ENCODE results near the gene SLC25A45.
A peak's percentile ranks its signal among the peaks of the same experiment; 100 is the strongest.

SLC25A45 gene

DNA sequence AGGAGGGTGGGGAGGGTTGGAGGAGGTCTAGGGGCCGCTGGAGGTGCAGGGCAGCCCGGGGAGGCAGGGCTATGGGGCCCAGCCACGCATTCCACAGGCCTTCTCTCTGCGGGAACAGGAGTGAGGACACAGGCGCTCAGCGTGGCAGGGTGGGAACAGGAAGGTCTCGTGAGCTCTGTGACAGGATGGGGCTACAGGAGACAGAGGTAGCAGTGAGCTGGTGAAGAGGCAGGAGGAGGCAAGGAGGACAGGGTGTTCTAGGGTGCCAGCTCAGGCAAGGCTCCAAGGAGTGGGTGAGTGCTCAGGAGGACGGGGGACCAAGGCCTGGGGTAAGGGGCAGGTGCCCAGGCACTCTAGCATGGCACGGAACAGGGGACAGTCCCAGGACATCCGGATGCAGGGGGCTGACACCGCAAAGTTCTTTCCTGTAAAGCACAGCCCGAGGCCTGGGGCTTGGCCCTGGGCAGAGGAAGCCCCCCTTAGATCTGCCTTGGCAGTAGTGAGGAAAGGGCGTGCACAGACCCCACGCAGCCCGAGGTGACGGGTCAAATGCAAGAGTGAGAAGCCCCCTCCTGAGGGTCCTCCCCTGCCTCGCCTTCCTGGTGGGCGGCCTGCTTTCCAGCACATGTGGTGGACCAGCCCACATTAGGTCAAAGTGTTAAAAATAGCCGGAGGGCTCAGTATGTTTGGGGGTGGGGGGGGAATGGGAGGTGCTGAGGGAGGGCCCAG, 35.4 kb upstream of the SLC25A45 start:
- Histone ChIP-seq H3K27me3 (ENCODE audit: control insufficient read depth, insufficient read depth, low read length) (no peaks in the 10 kb centered on the region), H3K4me1 (peaks cover 27% of the 10 kb centered on the region), H3K27ac (peak overlapping the region; percentile 100), H2AFZ (no peak overlapping the region), H3K36me3 (ENCODE audit: control insufficient read depth, insufficient read depth, low read length) (no peaks in the 10 kb centered on the region), H3K4me2 (ENCODE audit: low read length) (peak overlapping the region; percentile 94), H3K79me2 (peaks cover 29% of the 10 kb centered on the region), H3K4me3 (ENCODE audit: low read depth, low read length) (peak overlapping the region; percentile 67), H3K9me3 (ENCODE audit: control insufficient read depth, low read length) (no peaks in the 10 kb centered on the region), H3K9ac (peak overlapping the region; percentile 41)
- TF ChIP-seq, protein P1, sequence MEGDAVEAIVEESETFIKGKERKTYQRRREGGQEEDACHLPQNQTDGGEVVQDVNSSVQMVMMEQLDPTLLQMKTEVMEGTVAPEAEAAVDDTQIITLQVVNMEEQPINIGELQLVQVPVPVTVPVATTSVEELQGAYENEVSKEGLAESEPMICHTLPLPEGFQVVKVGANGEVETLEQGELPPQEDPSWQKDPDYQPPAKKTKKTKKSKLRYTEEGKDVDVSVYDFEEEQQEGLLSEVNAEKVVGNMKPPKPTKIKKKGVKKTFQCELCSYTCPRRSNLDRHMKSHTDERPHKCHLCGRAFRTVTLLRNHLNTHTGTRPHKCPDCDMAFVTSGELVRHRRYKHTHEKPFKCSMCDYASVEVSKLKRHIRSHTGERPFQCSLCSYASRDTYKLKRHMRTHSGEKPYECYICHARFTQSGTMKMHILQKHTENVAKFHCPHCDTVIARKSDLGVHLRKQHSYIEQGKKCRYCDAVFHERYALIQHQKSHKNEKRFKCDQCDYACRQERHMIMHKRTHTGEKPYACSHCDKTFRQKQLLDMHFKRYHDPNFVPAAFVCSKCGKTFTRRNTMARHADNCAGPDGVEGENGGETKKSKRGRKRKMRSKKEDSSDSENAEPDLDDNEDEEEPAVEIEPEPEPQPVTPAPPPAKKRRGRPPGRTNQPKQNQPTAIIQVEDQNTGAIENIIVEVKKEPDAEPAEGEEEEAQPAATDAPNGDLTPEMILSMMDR (IDR thresholded peaks at IDR 0.05), result no peak

DNA sequence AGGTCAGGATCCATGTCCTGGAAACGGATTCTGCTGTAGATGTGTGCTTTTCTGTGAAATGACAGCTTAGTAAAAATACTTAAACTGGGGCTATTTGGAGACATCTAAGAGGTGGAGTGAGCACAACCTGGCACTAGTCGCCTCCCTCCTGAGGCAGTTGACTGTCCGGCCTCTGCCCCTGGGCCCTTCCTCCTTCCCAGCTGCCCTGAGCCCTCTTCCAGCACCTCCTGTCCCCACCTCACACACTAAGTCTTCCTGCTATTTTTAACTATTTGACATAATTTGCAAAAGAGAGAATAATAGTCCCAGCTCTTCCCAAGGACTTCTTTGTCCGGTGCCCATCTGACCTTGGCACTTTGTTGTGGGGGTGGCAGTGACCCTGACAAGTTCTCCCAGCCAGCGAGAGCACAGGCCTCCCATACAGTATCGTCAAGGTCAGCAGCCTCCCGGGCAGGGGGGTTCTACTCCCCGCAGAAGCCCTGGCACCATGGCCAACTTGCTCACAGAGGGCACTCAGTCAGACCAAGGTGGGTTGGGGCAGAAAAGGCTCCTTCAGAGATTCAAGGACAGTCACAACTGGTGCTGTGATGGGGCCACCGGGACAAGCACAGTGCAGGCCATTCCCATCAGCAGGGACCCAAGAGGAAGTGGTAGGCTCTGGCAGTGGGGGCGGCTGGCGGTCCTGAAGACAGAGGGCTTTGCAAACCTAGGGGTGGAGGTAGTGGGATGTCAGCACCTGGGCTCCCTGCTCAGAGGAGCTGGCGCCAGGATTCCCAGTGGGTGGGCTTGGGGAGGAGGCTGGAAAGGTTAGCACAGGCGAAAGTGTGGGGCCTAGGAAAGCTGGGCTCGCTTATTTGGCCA, 34.6 kb upstream of the SLC25A45 start:
- peak overlapping the region; percentile 67 for H3K4me3 ChIP-seq (ENCODE audit: low read depth, low read length)
- peak overlapping the region; percentile 100 for H3K27ac ChIP-seq
- H3K27me3 ChIP-seq (ENCODE audit: control insufficient read depth, insufficient read depth, low read length), result no peaks in the 10 kb centered on the region
- no peaks in the 10 kb centered on the region for H3K36me3 ChIP-seq (ENCODE audit: control insufficient read depth, insufficient read depth, low read length)
- peaks cover 25% of the 10 kb centered on the region for H3K79me2 ChIP-seq
- no peaks in the 10 kb centered on the region for H3K9me3 ChIP-seq (ENCODE audit: control insufficient read depth, low read length)
- TF ChIP-seq, protein P1 (IDR thresholded peaks at IDR 0.05), result no peak
- H3K4me1 ChIP-seq, result peaks cover 27% of the 10 kb centered on the region
- peak overlapping the region; percentile 33 for H2AFZ ChIP-seq
- H3K4me2 ChIP-seq (ENCODE audit: low read length), result peak overlapping the region; percentile 77
- no peak overlapping the region for H3K9ac ChIP-seq

DNA sequence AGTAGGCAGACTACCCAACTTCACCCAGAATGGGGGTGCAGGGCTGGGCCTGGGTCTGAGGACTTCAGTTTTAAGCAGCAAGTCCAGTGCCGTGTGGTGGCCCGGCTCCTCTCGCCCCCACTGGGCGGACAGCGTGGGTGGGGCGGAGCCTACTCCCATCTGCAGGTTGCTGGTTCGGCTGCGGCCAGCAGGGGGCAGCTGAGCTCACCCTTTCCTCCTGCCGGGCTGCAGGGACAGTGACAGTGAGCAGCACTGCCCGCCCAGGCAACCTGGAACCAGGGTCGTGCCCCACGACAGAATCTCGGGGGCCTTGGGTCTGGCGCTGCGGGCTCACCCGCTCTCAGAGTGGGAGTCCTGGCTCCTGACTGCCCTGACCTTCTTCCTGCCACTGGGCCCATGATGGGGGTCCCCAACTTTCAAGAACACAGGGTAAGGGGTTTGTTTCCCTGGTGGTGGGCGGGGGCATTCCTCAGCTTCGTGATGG, 33.9 kb upstream of the SLC25A45 start:
- Histone ChIP-seq H2AFZ (no peak overlapping the region), H3K4me1 (peaks cover 27% of the 10 kb centered on the region), H3K4me2 (ENCODE audit: low read length) (peak overlapping the region; percentile 77)

DNA sequence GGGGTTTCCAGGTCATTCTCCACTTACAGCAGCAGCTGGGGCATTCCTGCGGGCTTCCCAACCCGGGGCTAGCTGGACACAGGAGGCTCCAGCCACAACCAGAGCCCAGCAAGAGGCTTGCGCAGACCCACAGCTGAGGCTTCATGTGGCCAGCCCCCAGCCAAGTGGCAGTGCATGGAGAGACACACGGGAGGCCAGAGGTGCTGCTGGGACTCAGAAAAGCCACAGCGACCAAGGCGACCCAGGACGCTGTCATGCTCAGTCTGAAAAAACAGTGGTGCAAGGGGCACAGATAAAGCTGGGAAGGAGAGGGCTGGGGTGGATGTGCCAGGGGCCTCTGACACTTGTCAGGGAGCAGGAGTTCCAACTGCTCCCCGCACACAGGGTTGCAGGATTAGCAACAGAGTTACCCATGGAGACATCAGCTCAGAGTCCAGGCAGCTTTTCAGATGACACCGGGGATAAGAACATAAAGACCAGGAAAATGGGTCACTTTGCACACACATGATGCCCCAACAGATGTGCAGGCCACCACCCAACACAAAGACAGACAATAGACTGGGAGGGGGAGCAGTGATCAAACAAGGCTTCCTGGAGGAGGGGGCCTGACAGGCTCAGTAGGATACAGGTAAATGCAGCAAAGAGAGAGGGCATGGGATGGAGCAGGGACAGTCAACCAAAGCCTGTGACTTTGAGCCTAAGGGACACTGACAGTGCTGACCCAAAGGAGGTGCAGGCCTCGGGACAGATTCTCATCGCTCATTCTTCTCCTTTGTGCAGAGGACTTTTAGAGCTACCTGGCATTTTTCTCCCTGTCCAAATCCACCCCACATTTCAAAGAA, 33.3 kb upstream of the SLC25A45 start:
- H3K9me3 ChIP-seq (ENCODE audit: control insufficient read depth, low read length), result no peaks in the 10 kb centered on the region
- no peaks in the 10 kb centered on the region for H3K27me3 ChIP-seq (ENCODE audit: control insufficient read depth, insufficient read depth, low read length)
- H3K9ac ChIP-seq, result no peak overlapping the region
- H2AFZ ChIP-seq, result no peak overlapping the region
- TF ChIP-seq, protein P1 (IDR thresholded peaks at IDR 0.05), result no peak
- peaks cover 25% of the 10 kb centered on the region for H3K79me2 ChIP-seq
- H3K27ac ChIP-seq, result peak overlapping the region; percentile 100
- peaks cover 25% of the 10 kb centered on the region for H3K4me1 ChIP-seq
- peak overlapping the region; percentile 61 for H3K4me3 ChIP-seq (ENCODE audit: low read depth, low read length)
- peak overlapping the region; percentile 77 for H3K4me2 ChIP-seq (ENCODE audit: low read length)
- H3K36me3 ChIP-seq (ENCODE audit: control insufficient read depth, insufficient read depth, low read length), result no peaks in the 10 kb centered on the region

More for the DNA sequence above, 33.9 kb upstream of the SLC25A45 start:
- H3K36me3 ChIP-seq (ENCODE audit: control insufficient read depth, insufficient read depth, low read length), result no peaks in the 10 kb centered on the region
- TF ChIP-seq, protein P1 (IDR thresholded peaks at IDR 0.05), result peak; percentile 89
- H3K79me2 ChIP-seq, result peaks cover 25% of the 10 kb centered on the region
- no peaks in the 10 kb centered on the region for H3K9me3 ChIP-seq (ENCODE audit: control insufficient read depth, low read length)
- H3K4me3 ChIP-seq (ENCODE audit: low read depth, low read length), result peak overlapping the region; percentile 61
- H3K27me3 ChIP-seq (ENCODE audit: control insufficient read depth, insufficient read depth, low read length), result no peaks in the 10 kb centered on the region
- H3K27ac ChIP-seq, result peak overlapping the region; percentile 100
- no peak overlapping the region for H3K9ac ChIP-seq
